Neural crest cell (in vitro differentiated cells): ENCODE measurements around the gene ECSCR. TPM values are rescaled to one million over a fixed set of nuclear protein-coding genes. Genes with fewer than 3 reads are reported as not detected.
A peak's percentile ranks its signal among the peaks of the same experiment; 100 is the strongest.

Experiments used
- DNase-seq: peaks from one replicate; pipeline ENCODE4 v3.0.0; 2021; ENCODE audit warnings: low read depth, mixed read lengths, low spot score
- H3K27ac Mint-ChIP-seq: one replicate; pipeline ENCODE4 v1.8.0; 2021; ENCODE audit warnings: mild to moderate bottlenecking, mixed read lengths; ENCODE audit not compliant: unreplicated experiment
- H3K27me3 Mint-ChIP-seq: 2 replicates; pipeline ENCODE4 v1.8.0; 2021; ENCODE audit warnings: low read depth, mild to moderate bottlenecking, mixed read lengths
- H3K36me3 Mint-ChIP-seq: 2 replicates; pipeline ENCODE4 v1.8.0; 2021; ENCODE audit warnings: low read depth, mild to moderate bottlenecking, mixed read lengths
- H3K4me1 Mint-ChIP-seq: 2 replicates; pipeline ENCODE4 v1.8.0; 2021; ENCODE audit warnings: mixed read lengths
- H3K4me3 Mint-ChIP-seq: one replicate; pipeline ENCODE4 v1.8.0; 2021; ENCODE audit warnings: mild to moderate bottlenecking, mixed read lengths
- H3K9me3 Mint-ChIP-seq: 2 replicates; pipeline ENCODE4 v1.8.0; 2021; ENCODE audit warnings: mixed read lengths
- total RNA-seq: library from RNA; stranded (reverse); gene quantifications from 2 replicates; pipeline ENCODE4 v1.2.1, GENCODE V29; 2021
- TF ChIP-seq, protein P1 (sequence below): fragments of 200-600 bp; sonication (generic); conservative IDR thresholded peaks from 2 replicates; pipeline ENCODE4 v1.5.0; 2021; ENCODE audit warnings: antibody characterized with exemption, mild to moderate bottlenecking

ECSCR gene
- total RNA-seq, 1 donor from 2014 or later = not detected

DNA sequence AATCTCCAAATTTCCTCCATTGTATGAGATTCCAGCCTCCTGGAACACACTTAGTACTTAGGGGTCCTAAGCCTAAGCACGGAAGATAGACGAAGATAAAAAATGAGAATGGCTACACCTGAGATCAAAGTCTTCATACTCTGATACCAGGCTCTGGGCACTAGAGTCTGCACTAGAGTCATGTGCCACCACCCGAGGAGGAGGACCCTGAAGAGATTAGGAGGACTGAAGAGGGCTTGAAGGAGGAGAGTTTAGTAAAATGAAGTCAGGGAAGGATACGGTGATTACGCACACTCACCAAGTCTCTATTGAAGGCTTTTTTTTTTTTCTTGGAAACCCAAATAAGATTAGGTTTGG is 58.1 kb downstream of the ECSCR start:
- no peaks in the 10 kb centered on the region for H3K27me3 Mint-ChIP-seq
- peaks cover 23% of the 10 kb centered on the region for H3K4me1 Mint-ChIP-seq
- no peaks in the 10 kb centered on the region for H3K9me3 Mint-ChIP-seq
- H3K4me3 Mint-ChIP-seq = peak overlapping the region; percentile 95
- no peaks in the 10 kb centered on the region for H3K36me3 Mint-ChIP-seq
- no peak for DNase-seq
- peak overlapping the region; percentile 100 for H3K27ac Mint-ChIP-seq
- TF ChIP-seq, protein P1, sequence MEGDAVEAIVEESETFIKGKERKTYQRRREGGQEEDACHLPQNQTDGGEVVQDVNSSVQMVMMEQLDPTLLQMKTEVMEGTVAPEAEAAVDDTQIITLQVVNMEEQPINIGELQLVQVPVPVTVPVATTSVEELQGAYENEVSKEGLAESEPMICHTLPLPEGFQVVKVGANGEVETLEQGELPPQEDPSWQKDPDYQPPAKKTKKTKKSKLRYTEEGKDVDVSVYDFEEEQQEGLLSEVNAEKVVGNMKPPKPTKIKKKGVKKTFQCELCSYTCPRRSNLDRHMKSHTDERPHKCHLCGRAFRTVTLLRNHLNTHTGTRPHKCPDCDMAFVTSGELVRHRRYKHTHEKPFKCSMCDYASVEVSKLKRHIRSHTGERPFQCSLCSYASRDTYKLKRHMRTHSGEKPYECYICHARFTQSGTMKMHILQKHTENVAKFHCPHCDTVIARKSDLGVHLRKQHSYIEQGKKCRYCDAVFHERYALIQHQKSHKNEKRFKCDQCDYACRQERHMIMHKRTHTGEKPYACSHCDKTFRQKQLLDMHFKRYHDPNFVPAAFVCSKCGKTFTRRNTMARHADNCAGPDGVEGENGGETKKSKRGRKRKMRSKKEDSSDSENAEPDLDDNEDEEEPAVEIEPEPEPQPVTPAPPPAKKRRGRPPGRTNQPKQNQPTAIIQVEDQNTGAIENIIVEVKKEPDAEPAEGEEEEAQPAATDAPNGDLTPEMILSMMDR = no peak

DNA sequence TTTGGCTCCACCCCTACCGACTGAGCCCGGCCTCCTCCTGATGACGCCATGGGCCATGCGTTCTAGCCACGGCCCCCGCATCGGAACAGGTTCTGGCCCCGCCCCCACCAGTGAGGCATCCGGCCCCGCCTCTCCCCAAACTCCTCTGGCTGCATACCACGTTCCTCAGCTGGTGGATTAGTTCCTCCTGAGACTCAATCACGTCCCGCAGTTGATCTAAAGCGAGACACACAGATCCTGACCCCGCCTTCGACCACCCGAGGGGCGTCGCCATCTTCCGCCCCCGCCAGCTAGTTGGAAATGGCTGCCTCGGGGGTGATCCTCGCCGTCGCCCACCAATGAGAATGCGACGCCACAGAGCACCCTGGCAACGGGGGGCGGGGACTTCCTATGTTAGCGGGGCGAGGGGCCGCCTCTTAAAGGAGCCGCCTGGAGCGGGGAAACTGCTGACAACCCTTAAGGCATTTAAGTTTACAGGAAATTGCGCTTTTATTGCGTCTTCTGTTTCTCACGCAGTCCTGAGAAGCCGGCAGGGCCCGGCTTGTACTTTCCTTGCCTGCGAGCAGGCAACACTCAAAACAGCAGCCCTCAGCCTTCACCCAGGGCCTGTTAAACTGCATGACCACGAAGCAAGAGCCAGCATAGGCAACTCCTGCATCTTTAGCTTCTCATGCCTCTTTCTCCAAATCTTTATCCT is 58.6 kb downstream of the ECSCR start, which contains the start of gene SPATA24:
SPATA24 (minus strand) TSS at position 303 of the 697 bp plus-strand sequence; CDS start at position 274, 29 bp downstream.
- peak; percentile 96 for DNase-seq
- Mint-ChIP-seq H3K27me3 (no peaks in the 10 kb centered on the region), H3K27ac (peak within 1 kb of the TSS; percentile 100), H3K4me3 (peak within 1 kb of the TSS; percentile 95), H3K36me3 (no peaks in the 10 kb centered on the region), H3K4me1 (peaks cover 23% of the 10 kb centered on the region), H3K9me3 (no peaks in the 10 kb centered on the region)
- TF ChIP-seq, protein P1 = no peak

DNA sequence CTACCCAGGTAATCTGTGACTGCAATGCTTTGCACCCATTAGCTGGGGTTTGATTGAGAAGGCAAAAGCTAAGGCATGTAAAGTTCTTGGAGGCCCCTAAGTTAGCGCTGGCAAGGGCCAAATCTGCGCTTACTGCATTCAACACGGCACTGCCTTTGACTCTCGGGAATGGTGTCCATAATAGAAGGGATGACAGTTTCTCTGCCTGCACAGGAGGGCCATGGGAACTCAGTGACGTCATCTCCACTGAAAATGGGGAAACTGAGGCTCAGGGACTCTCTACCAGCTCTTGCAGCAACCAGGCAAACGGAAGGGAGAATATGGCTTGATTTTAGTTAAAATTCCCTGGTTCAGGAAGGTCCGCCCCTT is 59.1 kb downstream of the ECSCR start:
- H3K9me3 Mint-ChIP-seq = no peaks in the 10 kb centered on the region
- no peak for DNase-seq
- H3K36me3 Mint-ChIP-seq = no peaks in the 10 kb centered on the region
- H3K4me3 Mint-ChIP-seq = peak overlapping the region; percentile 95
- peak overlapping the region; percentile 100 for H3K27ac Mint-ChIP-seq
- TF ChIP-seq, protein P1 = no peak
- H3K4me1 Mint-ChIP-seq = peaks cover 23% of the 10 kb centered on the region
- no peaks in the 10 kb centered on the region for H3K27me3 Mint-ChIP-seq

DNA sequence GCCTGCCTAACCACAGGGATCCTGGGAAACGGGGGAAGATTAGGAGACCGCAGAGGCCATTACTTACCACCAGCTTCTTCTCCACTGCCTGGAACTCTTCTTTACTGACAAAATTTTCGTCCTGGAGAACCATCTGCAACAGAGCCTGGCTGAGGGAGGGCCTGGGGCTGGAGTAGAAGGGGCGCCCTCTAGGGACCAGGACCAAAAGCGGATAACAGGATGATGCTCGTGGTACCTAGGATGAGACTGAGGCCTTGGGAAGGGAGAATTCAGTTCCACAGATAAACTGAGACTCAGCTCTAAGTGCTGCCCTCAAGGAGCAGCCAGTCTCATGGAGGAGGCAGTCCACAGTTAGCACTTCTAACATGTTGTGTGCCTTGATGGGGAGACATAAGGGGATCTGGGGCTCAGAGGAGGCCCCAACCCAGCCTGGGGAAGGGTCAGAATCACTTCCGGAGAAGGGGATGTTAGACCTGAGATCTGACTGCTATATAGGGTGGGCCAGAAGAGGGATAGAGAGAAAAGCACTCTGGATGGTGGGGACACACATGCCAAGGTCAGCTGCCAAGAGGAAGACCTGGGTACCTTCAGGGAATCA is 59.9 kb downstream of the ECSCR start:
- DNase-seq = no peak
- Mint-ChIP-seq H3K27ac (no peak overlapping the region), H3K36me3 (no peaks in the 10 kb centered on the region)

DNA sequence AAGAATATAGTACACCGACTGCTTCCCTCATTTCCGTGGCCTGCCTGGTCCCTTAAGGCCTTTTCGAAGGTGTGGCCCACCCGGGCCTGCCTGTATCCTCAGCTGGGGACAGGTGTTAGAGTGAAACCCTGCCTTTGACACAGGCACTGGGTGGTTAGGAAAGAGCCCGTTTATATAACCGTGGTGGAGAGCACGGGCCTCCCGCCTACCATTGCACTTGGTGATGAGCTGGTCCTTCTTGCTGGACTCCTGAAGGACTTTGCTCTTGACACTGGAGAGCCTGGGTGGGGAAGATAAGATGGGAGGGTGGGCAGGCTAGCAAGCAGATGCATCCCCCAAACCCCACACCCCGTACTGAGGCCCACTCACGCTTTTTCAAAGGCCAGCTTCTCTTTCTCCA is 61.0 kb downstream of the ECSCR start:
- peak overlapping the region; percentile 57 for H3K27ac Mint-ChIP-seq
- no peak for DNase-seq
- H3K4me3 Mint-ChIP-seq = peak overlapping the region; percentile 54
- H3K4me1 Mint-ChIP-seq = peaks cover 23% of the 10 kb centered on the region
- TF ChIP-seq, protein P1 = no peak
- H3K27me3 Mint-ChIP-seq = peaks cover 6% of the 10 kb centered on the region
- peaks cover 4% of the 10 kb centered on the region for H3K36me3 Mint-ChIP-seq
- no peaks in the 10 kb centered on the region for H3K9me3 Mint-ChIP-seq

More for the DNA sequence above, 59.9 kb downstream of the ECSCR start:
- peaks cover 23% of the 10 kb centered on the region for H3K4me1 Mint-ChIP-seq
- TF ChIP-seq, protein P1 = peak; percentile 48
- peak overlapping the region; percentile 95 for H3K4me3 Mint-ChIP-seq
- no peaks in the 10 kb centered on the region for H3K27me3 Mint-ChIP-seq
- no peaks in the 10 kb centered on the region for H3K9me3 Mint-ChIP-seq
